ENCODE data around the gene DLG1. TPM values are rescaled to one million over a fixed set of nuclear protein-coding genes. Genes with fewer than 3 reads are reported as not detected.

The DLG1 gene
- total and polyA plus RNA-seq, 2 donors (not counting 1 experiment from before 2014, with no cell fraction given): 47.7 to 53.0 TPM

DNA sequence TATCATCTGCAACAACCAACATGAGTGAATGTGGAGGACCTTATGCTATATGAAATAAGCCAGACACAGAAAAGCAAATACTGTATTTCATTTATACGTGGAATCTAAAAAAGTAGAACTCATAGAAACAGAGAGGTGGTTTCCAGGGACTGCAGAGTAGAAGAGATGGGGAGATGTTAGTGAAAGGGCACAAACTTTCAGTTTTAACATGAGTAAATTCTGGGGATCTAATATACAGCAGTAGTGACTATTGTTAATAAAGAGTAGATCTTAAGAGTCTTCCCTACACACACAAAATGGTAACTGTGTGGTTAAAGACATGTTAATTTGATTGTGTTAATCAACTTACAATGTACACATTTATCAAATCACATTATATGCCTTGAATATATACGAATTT is 247.9 kb downstream of the DLG1 start:
- H3K9ac ChIP-seq (ENCODE audit: insufficient read depth, low read length): no peak overlapping the region
- H3K79me2 ChIP-seq (ENCODE audit: control insufficient read depth, insufficient read depth, low read length): no peaks in the 10 kb centered on the region
- H3K4me3 ChIP-seq (replicated peaks in 1 of 4; ENCODE audit: control extremely low read depth in 1 of 4, insufficient read depth in 1 of 4, low read depth in 3 of 4, low read length in 4 of 4): no peak overlapping the region
- no peaks in the 10 kb centered on the region for H3K9me3 ChIP-seq (ENCODE audit: control insufficient read depth, insufficient read depth, low read depth, low read length)
- no peak overlapping the region for H3K4me2 ChIP-seq (ENCODE audit: extremely low read depth, insufficient read depth, low read length)
- H3K27me3 ChIP-seq (ENCODE audit: control insufficient read depth, insufficient read depth, low read length): no peaks in the 10 kb centered on the region
- H3K4me1 ChIP-seq (ENCODE audit: control insufficient read depth, extremely low read depth, insufficient read depth, low read length): no peaks in the 10 kb centered on the region
- no peak for DNase-seq (ENCODE audit: low read depth in 2 of 2)
- no peak overlapping the region for H3K27ac ChIP-seq (ENCODE audit: insufficient read depth, low read length)
- H3K36me3 ChIP-seq (ENCODE audit: control insufficient read depth, insufficient read depth, low read length): peaks cover 4% of the 10 kb centered on the region
- H4K20me1 ChIP-seq (ENCODE audit: control insufficient read depth, extremely low read depth, insufficient read depth, low read length): no peaks in the 10 kb centered on the region
- H2AFZ ChIP-seq (ENCODE audit: low read length): no peak overlapping the region
- TF ChIP-seq EZH2 (IDR thresholded peaks at IDR 0.05; ENCODE audit: low read length, missing control alignments): no peak
- TF ChIP-seq, protein P1, sequence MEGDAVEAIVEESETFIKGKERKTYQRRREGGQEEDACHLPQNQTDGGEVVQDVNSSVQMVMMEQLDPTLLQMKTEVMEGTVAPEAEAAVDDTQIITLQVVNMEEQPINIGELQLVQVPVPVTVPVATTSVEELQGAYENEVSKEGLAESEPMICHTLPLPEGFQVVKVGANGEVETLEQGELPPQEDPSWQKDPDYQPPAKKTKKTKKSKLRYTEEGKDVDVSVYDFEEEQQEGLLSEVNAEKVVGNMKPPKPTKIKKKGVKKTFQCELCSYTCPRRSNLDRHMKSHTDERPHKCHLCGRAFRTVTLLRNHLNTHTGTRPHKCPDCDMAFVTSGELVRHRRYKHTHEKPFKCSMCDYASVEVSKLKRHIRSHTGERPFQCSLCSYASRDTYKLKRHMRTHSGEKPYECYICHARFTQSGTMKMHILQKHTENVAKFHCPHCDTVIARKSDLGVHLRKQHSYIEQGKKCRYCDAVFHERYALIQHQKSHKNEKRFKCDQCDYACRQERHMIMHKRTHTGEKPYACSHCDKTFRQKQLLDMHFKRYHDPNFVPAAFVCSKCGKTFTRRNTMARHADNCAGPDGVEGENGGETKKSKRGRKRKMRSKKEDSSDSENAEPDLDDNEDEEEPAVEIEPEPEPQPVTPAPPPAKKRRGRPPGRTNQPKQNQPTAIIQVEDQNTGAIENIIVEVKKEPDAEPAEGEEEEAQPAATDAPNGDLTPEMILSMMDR (conservative IDR thresholded peaks at IDR 0.05 in 1 of 2, IDR thresholded peaks at IDR 0.05 in 1 of 2; ENCODE audit: low read depth in 1 of 2, low read length in 2 of 2): no peak

DNA sequence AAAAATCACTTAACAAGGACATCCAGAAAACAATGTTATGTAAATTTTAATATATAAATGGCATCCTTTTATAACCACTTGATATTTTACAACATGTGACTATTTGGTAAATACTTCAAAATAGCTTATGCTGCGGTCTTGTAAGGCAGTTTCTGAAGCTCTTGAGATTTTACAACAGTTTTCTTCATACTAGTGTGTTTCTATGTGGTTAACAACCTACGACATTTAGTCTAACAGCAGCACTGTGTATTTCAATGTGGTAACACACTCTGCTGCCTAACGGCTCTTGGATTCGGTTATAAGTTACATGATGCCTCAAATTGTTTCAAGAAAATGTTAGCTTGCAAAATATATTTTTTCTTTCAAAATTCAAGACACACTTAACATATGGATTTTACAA is 255.9 kb downstream of the DLG1 start:
- H3K4me2 ChIP-seq (ENCODE audit: extremely low read depth, insufficient read depth, low read length): no peak overlapping the region
- H3K27ac ChIP-seq (ENCODE audit: insufficient read depth, low read length): no peak overlapping the region
- no peaks in the 10 kb centered on the region for H3K27me3 ChIP-seq (ENCODE audit: control insufficient read depth, insufficient read depth, low read length)
- H3K36me3 ChIP-seq (ENCODE audit: control insufficient read depth, insufficient read depth, low read length): peaks cover 2% of the 10 kb centered on the region
- H3K4me3 ChIP-seq (replicated peaks in 1 of 4; ENCODE audit: control extremely low read depth in 1 of 4, insufficient read depth in 1 of 4, low read depth in 3 of 4, low read length in 4 of 4): no peak overlapping the region
- TF ChIP-seq, protein P1 (conservative IDR thresholded peaks at IDR 0.05 in 1 of 2, IDR thresholded peaks at IDR 0.05 in 1 of 2; ENCODE audit: low read depth in 1 of 2, low read length in 2 of 2): no peak
- TF ChIP-seq EZH2 (IDR thresholded peaks at IDR 0.05; ENCODE audit: low read length, missing control alignments): no peak
- no peaks in the 10 kb centered on the region for H4K20me1 ChIP-seq (ENCODE audit: control insufficient read depth, extremely low read depth, insufficient read depth, low read length)
- H3K9ac ChIP-seq (ENCODE audit: insufficient read depth, low read length): no peak overlapping the region
- no peaks in the 10 kb centered on the region for H3K4me1 ChIP-seq (ENCODE audit: control insufficient read depth, extremely low read depth, insufficient read depth, low read length)
- no peaks in the 10 kb centered on the region for H3K9me3 ChIP-seq (ENCODE audit: control insufficient read depth, insufficient read depth, low read depth, low read length)
- no peak overlapping the region for H2AFZ ChIP-seq (ENCODE audit: low read length)
- H3K79me2 ChIP-seq (ENCODE audit: control insufficient read depth, insufficient read depth, low read length): no peaks in the 10 kb centered on the region
- DNase-seq (ENCODE audit: low read depth in 2 of 2): no peak

DNA sequence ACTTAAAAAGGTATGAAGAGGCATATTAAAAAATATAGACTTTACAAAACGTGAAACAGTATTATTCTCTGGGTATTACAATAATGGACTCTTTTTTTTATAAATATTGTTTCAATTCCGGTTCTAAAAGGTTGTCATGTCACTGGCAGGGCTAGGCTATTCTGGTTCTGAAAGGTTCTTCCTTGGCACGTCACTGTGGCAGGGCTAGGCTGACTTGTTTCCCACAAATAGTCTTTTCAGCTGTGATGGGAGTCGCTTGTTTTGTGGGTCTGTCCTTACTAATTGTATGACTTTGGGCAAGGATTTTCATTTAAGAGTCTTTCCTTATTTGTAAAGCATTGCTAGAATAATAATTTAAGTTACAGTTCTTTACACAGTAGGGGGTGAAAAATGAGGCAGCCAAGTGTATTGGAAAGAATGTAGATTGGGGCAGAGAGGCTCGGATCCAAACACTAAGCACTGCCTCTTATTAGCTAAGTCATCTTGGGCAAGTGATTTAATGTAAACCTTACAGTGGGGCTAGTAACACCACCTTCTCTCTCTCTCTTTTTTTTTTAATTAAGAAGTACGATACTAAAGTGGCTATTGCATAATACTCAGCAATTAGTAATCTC is 256.4 kb downstream of the DLG1 start:
- no peaks in the 10 kb centered on the region for H4K20me1 ChIP-seq (ENCODE audit: control insufficient read depth, extremely low read depth, insufficient read depth, low read length)
- no peaks in the 10 kb centered on the region for H3K4me1 ChIP-seq (ENCODE audit: control insufficient read depth, extremely low read depth, insufficient read depth, low read length)
- H3K4me2 ChIP-seq (ENCODE audit: extremely low read depth, insufficient read depth, low read length): no peak overlapping the region
- no peak overlapping the region for H3K9ac ChIP-seq (ENCODE audit: insufficient read depth, low read length)
- no peak overlapping the region for H3K27ac ChIP-seq (ENCODE audit: insufficient read depth, low read length)
- H3K4me3 ChIP-seq (replicated peaks in 1 of 4; ENCODE audit: control extremely low read depth in 1 of 4, insufficient read depth in 1 of 4, low read depth in 3 of 4, low read length in 4 of 4): no peak overlapping the region
- no peak for TF ChIP-seq EZH2 (IDR thresholded peaks at IDR 0.05; ENCODE audit: low read length, missing control alignments)
- TF ChIP-seq, protein P1 (conservative IDR thresholded peaks at IDR 0.05 in 1 of 2, IDR thresholded peaks at IDR 0.05 in 1 of 2; ENCODE audit: low read depth in 1 of 2, low read length in 2 of 2): no peak
- DNase-seq (ENCODE audit: low read depth in 2 of 2): no peak
- H3K27me3 ChIP-seq (ENCODE audit: control insufficient read depth, insufficient read depth, low read length): no peaks in the 10 kb centered on the region
- no peaks in the 10 kb centered on the region for H3K79me2 ChIP-seq (ENCODE audit: control insufficient read depth, insufficient read depth, low read length)
- H3K9me3 ChIP-seq (ENCODE audit: control insufficient read depth, insufficient read depth, low read depth, low read length): no peaks in the 10 kb centered on the region
- no peak overlapping the region for H2AFZ ChIP-seq (ENCODE audit: low read length)
- peaks cover 2% of the 10 kb centered on the region for H3K36me3 ChIP-seq (ENCODE audit: control insufficient read depth, insufficient read depth, low read length)

Measured in fibroblast of lung (primary cell).